Activated CD8-positive, alpha-beta T cell treated with anti-CD3 and anti-CD28 coated beads, Interleukin-2, amount 10 ng/mL, durations not matched to agents 7 days and 5 days (primary cell): ENCODE results near the gene ILRUN. TPM values are rescaled to one million over a fixed set of nuclear protein-coding genes. Genes with fewer than 3 reads are reported as not detected.
A peak's percentile ranks its signal among the peaks of the same experiment; 100 is the strongest.
"Not testable (repeated sequence)": the region's sequence is repeated elsewhere in the genome, so short reads cannot be mapped to it uniquely, and the experiment has no call there.

Experiments
- ATAC-seq: fragments of 150-1000 bp; cut with Tn5 transposase; one replicate; pipeline ENCODE4 v1.10.0; 2021; ENCODE audit warnings: moderate library complexity
- CTCF ChIA-PET: fragments of 350-600 bp; sonication (Branson Sonifier 250); formaldehyde crosslinking; loops from one replicate; lab custom pipeline; 2021; ENCODE audit warnings: antibody characterized with exemption; lab: Charles Lee
- POLR2A ChIA-PET: fragments of 350-600 bp; sonication (Branson Sonifier 250); formaldehyde crosslinking; loops from one replicate; lab custom pipeline; 2021; ENCODE audit warnings: antibody characterized with exemption; lab: Charles Lee
- DNase-seq: peaks from one replicate; pipeline ENCODE4 v3.0.0-alpha.2; 2020
- H3K27ac Mint-ChIP-seq: one replicate; pipeline ENCODE4 v1.8.0; 2021; ENCODE audit warnings: mild to moderate bottlenecking, mixed read lengths
- H3K27me3 Mint-ChIP-seq: one replicate; pipeline ENCODE4 v1.8.0; 2021; ENCODE audit warnings: low read depth, mixed read lengths
- H3K36me3 Mint-ChIP-seq: one replicate; pipeline ENCODE4 v1.8.0; 2021; ENCODE audit warnings: low read depth, mixed read lengths
- H3K4me1 Mint-ChIP-seq: one replicate; pipeline ENCODE4 v1.8.0; 2021; ENCODE audit warnings: low read depth, mixed read lengths
- H3K4me3 Mint-ChIP-seq: one replicate; pipeline ENCODE4 v1.8.0; 2021; ENCODE audit warnings: mild to moderate bottlenecking, mixed read lengths
- H3K9me3 Mint-ChIP-seq: one replicate; pipeline ENCODE4 v1.8.0; 2022; ENCODE audit warnings: mixed read lengths; ENCODE audit not compliant: insufficient read depth
- total RNA-seq, 2 experiments: library from RNA; stranded (reverse); gene quantifications; one replicate each; pipeline ENCODE4 v1.2.3, GENCODE V29; 2021

ILRUN gene
- 10 to 100 TPM; 57.4 to 58.8 TPM for total RNA-seq

DNA sequence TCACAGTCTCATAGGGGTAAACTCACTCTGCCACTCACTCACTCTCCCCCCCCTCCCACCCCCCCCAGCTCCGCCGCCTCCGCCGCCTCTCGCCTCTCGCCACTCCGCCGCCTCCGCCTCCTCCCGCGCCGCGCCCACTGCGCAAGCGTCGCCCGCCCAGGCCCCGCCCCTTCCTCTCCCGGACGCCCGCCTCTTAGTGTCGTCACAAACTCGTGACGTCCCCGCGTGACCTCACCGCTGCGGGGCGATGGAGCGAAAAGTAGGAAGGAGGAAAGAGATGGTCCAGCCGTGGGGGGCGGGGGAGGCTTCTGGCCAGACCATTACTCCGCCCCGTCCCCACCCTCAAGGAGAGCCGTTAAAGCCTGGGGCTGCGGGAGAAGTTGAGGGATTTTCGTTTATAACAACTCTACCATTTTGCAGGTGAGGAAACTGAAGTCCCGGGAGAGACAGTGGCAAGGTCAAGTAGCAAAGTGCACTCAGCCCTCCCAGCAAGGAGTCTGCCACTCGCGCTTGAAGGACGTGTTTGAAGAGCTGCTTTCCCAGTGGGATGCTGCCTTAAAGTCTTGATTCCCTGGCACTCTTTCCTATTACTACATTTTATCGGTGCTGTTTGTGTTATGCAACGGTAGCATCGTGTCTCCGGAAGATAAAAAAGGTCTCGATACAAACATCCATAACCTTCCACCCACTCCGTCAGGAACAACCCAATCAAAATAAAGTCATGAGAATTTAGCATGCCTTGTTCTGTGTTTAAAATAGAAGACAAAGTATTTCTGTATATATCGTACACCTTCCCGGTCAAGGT, at the start of gene ILRUN:
ILRUN (minus strand) TSS at position 29 of the 805 bp plus-strand sequence. CDS start 164 bp downstream, outside the sequence.
- peak; percentile 97 for DNase-seq
- Mint-ChIP-seq H3K27ac (peak within 1 kb of the TSS; percentile 96), H3K9me3 (no peaks in the 10 kb centered on the region), H3K4me3 (peak within 1 kb of the TSS; percentile 93), H3K4me1 (peaks cover 39% of the 10 kb centered on the region), H3K27me3 (peaks cover 2% of the 10 kb centered on the region), H3K36me3 (peaks cover 24% of the 10 kb centered on the region)
- CTCF ChIA-PET, result interaction anchor here (0.8 to 1.3 kb wide), 2 partner anchors 60 to 88 kb away, joined by 3 read pairs; partner anchors contain the start of gene SNRPC
- POLR2A ChIA-PET, result interaction anchor here (0.6 to 3.2 kb wide), 7 partner anchors 13 to 460 kb away, joined by 3 to 20 read pairs (median 5); partner anchors contain the start of genes BLTP3A, HMGA1 and TAF11
- peak; percentile 89 for ATAC-seq

DNA sequence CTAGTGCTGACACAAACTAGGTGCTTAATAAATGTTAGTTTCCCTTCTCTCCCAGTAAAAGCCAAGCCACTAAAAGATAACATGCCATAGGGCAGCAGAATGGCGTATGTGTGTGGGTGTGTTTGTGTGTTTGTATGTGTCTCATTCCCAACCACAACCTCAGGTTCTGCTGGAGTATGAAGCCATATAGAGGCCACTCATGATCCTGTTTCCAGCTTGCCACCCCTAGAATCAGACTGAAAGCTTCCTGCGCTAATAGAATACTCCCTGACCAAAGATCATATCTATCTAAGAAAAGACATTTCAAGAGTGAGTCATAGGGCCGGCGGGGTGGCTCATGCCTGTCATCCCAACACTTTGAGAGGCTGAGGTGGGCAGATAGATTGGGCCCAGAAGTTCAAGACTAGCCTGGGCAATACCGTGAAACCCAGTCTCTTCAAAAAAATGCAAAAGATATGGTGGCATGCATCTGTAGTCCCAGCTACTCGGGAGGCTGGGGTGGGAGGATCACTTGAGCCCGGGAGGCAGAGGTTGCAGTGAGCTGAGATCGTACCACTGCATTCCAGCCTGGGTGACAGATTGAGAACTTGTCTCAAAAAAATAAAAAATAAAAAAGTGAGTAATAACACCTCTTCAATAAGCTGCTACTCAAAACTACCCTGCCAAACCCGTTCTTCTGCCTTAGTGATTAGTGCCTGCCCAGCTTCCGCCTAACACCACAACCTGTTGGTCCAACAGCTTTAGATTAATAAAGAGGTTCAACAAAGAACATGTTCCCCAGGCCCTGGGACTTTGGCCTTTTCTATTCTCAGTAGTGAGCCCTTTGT, 48.9 kb upstream of the ILRUN start:
- H3K27ac Mint-ChIP-seq, result no peak overlapping the region
- CTCF ChIA-PET, result interaction anchor here (1.5 to 1.8 kb wide), 2 partner anchors 11 to 394 kb away, joined by 3 to 9 read pairs; partner anchors contain the start of gene SNRPC
- no peak for DNase-seq

DNA sequence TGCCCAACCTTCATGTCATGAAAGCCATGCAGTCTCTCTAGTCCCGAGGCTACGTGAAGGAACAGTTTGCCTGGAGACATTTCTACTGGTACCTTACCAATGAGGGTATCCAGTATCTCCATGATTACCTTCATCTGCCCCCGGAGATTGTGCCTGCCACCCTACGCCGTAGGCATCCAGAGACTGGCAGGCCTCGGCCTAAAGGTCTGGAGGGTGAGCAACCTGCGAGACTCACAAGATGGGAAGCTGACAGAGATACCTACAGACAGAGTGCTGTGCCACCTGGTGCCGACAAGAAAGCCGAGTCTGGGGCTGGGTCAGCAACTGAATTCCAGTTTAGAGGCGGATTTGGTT, 47.7 kb upstream of the ILRUN start:
- ATAC-seq, H3K27me3 Mint-ChIP-seq, POLR2A ChIA-PET, H3K4me1 Mint-ChIP-seq, H3K9me3 Mint-ChIP-seq, CTCF ChIA-PET, H3K36me3 Mint-ChIP-seq, H3K4me3 Mint-ChIP-seq, H3K27ac Mint-ChIP-seq, DNase-seq: not testable (repeated sequence)

More for the DNA sequence above, 48.9 kb upstream of the ILRUN start:
- no peak for ATAC-seq
- no peak overlapping the region for H3K4me3 Mint-ChIP-seq
- H3K9me3 Mint-ChIP-seq, result no peaks in the 10 kb centered on the region
- no peaks in the 10 kb centered on the region for H3K27me3 Mint-ChIP-seq
- H3K4me1 Mint-ChIP-seq, result no peaks in the 10 kb centered on the region
- no peaks in the 10 kb centered on the region for H3K36me3 Mint-ChIP-seq
- POLR2A ChIA-PET, result interaction anchor here (0.6 kb wide), 1 partner anchor 8 kb away, joined by 8 read pairs; no protein-coding TSS in a partner anchor

DNA sequence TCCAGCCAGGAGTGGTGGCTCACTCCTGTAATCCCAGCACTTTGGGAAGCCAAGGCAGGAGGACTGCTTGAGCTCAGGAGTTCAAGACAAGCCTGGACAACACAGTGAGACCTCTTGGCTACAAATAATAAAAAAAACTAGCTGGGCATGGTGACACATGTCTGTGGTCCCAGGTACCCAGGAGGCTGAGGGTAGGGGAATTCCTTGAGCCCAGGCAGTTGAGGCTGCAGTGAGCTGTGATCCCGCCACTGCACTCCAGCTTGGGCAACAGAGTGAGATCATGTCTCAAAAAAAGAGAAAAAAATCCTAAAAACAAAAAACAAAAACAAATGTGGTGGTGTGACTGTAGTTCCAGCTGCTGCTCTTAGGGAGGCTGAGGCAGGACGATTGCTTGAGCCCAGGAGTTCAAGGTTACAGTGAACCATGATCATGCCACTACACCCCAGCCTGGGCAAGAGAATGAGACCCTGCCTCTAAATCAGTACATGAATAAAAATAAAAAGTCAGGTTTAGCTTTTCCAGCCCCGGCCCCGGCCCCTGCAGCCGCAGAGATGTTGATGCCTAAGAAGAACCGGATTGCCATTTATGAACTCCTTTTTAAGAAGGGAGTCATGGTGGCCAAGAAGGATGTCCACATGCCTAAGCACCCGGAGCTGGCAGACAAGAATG, 47.2 kb upstream of the ILRUN start:
- no peaks in the 10 kb centered on the region for H3K9me3 Mint-ChIP-seq
- no peaks in the 10 kb centered on the region for H3K36me3 Mint-ChIP-seq
- H3K4me1 Mint-ChIP-seq, result no peaks in the 10 kb centered on the region
- no peak overlapping the region for H3K27ac Mint-ChIP-seq
- CTCF ChIA-PET, result no interaction called here
- DNase-seq (no peak), ATAC-seq (no peak)
- POLR2A ChIA-PET, result no interaction called here
- H3K4me3 Mint-ChIP-seq, result no peak overlapping the region
- no peaks in the 10 kb centered on the region for H3K27me3 Mint-ChIP-seq

DNA sequence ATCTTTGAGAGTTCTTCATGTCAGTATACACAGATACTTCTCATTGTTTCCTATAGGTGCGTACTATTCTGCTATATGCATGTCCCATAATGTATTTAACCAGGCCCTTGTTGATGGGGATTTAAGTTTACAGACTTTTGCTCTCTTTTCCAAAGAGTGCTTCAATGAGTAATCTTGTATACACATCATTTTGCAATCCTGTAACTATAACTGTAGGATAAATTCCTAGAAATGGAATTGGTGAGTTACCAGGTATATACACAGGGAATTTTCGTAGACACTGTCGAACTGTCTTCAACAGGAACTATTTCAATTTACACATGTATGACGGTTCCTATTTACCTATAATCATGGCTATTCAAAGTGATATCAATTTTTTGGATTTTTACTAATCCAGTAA, 45.5 kb upstream of the ILRUN start:
- Mint-ChIP-seq H3K4me1 (no peaks in the 10 kb centered on the region), H3K9me3 (no peaks in the 10 kb centered on the region), H3K36me3 (no peaks in the 10 kb centered on the region), H3K4me3 (no peak overlapping the region), H3K27ac (no peak overlapping the region), H3K27me3 (no peaks in the 10 kb centered on the region)
- ChIA-PET POLR2A (no interaction called here), CTCF (no interaction called here)
- ATAC-seq (no peak), DNase-seq (no peak)

DNA sequence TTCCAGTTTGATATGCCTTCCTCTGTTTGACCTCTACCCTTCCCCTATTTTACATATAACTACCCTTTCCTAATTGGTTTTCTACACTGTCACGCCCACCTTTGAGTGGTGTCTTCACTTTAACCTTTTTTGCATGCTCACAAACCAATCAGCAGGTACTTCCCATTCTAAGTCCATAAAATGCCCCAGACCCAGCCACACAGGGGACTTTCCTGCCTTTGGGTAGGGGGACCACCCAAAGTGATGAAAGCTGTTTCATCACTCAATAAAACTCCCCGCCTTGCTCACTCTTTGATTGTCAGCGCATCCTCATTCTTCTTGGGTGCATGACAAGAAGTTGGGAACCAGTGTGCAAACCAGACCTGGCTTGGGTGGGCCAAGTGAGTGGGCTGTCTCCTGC, 40.3 kb upstream of the ILRUN start:
- ChIA-PET CTCF (interaction anchor here (0.7 kb wide), 1 partner anchor 68 kb away, joined by 3 read pairs; no protein-coding TSS in a partner anchor), POLR2A (interaction anchor here (0.5 kb wide), 1 partner anchor 23 kb away, joined by 3 read pairs; no protein-coding TSS in a partner anchor)
- Mint-ChIP-seq H3K4me3 (no peak overlapping the region), H3K4me1 (no peaks in the 10 kb centered on the region), H3K9me3 (no peaks in the 10 kb centered on the region), H3K27ac (no peak overlapping the region), H3K36me3 (no peaks in the 10 kb centered on the region), H3K27me3 (no peaks in the 10 kb centered on the region)
- ATAC-seq, result no peak
- DNase-seq, result no peak

DNA sequence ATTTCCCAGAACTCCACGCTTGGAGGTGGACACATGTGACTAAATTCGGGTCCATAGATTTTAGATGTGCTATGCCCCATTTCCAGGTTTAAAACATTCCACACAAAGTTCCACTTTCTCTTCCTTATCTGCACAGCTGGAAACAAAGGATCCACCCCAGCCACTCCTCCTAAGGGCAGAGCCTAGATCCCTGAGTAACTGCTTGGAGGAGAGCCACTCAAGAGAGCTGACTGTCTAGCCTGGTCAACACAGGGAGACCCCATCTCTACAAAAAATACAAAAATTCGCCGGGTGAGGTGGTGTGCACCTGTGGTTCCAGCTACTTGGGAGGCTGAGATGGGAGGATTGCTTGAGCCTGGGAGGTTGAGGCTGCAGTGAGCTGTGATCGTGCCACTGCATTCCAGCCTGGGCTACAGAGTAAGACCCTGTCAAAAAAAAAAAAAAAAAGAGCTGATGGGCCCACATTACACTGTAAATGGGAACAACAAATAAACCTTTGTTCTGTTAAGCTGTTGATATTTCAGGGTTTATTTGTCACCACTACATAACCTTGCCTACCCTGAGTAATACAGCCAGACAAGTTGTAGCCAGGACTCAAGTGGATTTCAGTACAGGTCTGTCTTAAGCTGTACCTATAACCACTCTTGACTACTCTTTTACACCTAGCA, 35.0 kb upstream of the ILRUN start:
- CTCF ChIA-PET, result interaction anchor here (1.0 kb wide), 1 partner anchor 10 kb away, joined by 3 read pairs; no protein-coding TSS in a partner anchor
- POLR2A ChIA-PET, result no interaction called here

DNA sequence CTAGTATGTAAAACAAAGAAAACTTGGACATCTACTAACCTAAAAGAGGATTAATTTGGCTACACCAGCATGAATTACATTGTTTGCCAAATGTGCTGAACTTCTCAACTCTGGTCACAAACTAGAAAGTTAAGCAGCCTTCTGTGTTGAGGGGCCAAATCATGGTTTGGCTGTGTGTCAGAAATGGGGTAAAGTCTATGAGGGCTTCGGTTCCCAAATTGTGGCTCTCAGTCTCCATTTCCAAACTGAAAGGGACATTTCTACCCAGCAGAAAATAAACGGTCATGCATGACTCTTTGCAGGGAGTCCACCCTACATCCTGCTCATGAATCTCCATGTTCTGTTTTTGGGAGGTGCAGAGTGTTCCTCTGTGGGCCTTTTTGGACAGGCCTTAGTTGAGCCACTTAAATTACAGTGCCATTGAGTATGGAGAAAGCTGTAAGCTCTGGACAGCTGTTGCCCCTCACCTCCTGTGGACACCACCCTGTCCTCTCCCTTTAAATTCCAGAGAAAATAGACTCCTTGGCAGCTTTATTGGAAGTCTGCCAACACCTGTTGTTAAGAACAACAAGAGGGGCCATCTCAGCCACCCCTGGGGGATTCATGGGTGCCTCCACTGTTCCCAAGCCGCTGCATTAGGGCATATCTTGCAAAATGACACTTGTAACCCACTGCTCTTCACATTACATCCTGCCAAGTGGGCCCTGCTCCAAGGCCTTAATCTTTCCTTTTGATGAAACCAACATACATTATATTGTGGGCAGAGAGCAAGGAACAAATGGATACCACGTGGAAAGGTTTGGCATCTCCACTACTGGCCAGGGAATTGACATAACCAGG, 33.3 kb upstream of the ILRUN start:
- Mint-ChIP-seq H3K9me3 (peaks cover 6% of the 10 kb centered on the region), H3K27me3 (no peaks in the 10 kb centered on the region), H3K27ac (no peak overlapping the region), H3K4me1 (no peaks in the 10 kb centered on the region), H3K4me3 (no peak overlapping the region), H3K36me3 (no peaks in the 10 kb centered on the region)
- ATAC-seq (no peak), DNase-seq (no peak)
- POLR2A ChIA-PET, result no interaction called here
- CTCF ChIA-PET, result no interaction called here

More for the DNA sequence above, 35.0 kb upstream of the ILRUN start:
- no peaks in the 10 kb centered on the region for H3K27me3 Mint-ChIP-seq
- no peaks in the 10 kb centered on the region for H3K36me3 Mint-ChIP-seq
- no peaks in the 10 kb centered on the region for H3K4me1 Mint-ChIP-seq
- ATAC-seq, result no peak
- H3K4me3 Mint-ChIP-seq, result no peak overlapping the region
- DNase-seq, result no peak
- H3K9me3 Mint-ChIP-seq, result no peaks in the 10 kb centered on the region
- H3K27ac Mint-ChIP-seq, result no peak overlapping the region

DNA sequence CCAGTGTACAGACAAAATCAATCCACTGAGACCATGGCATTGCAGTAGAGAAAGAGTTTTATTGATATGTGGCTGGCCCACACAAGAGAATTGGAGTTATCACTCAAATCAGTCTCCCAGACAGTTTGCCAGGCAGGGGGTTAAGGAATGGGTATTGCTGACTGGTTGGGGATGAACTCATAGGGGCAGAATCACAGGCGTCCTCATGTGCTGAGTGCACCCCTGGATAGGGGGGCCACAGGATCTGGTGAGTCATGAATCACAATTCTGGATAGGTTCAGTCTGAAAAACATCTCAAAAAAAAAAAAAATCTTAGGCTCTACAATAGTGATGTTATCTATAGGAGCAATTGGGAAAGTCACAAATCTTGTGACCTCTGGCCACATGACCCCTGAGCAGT, 29.5 kb upstream of the ILRUN start:
- no peaks in the 10 kb centered on the region for H3K27me3 Mint-ChIP-seq
- ChIA-PET POLR2A (no interaction called here), CTCF (no interaction called here)
- no peak for DNase-seq
- H3K27ac Mint-ChIP-seq, result no peak overlapping the region
- H3K9me3 Mint-ChIP-seq, result peaks cover 6% of the 10 kb centered on the region
- H3K4me1 Mint-ChIP-seq, result no peaks in the 10 kb centered on the region
- H3K36me3 Mint-ChIP-seq, result no peaks in the 10 kb centered on the region
- ATAC-seq, result no peak
- H3K4me3 Mint-ChIP-seq, result no peak overlapping the region

DNA sequence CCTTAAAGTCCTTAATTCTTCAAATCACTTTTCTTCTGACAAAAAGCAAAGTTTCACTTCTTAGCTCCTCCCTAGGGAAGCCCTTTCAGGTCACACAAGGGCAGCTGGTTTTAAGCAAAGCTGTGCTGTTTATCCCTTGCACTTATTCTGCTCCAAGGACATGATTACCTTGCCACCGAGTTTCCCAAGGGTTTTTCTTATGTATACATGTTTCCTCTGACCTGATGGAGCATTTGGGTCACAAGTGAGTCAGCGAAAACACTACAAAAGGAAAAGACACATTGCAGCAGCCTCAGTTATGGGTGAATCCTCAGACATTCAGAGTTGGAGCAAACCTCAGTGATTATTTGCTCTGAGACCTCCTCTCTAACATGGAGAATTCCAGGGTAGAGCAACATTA, 26.6 kb upstream of the ILRUN start:
- ATAC-seq (no peak), DNase-seq (no peak)
- Mint-ChIP-seq H3K4me3 (no peak overlapping the region), H3K36me3 (no peaks in the 10 kb centered on the region), H3K27me3 (peaks cover 1% of the 10 kb centered on the region), H3K9me3 (peaks cover 6% of the 10 kb centered on the region), H3K4me1 (no peaks in the 10 kb centered on the region), H3K27ac (no peak overlapping the region)
- CTCF ChIA-PET, result no interaction called here
- POLR2A ChIA-PET, result no interaction called here
